OCI-LY1 (cell line): Measurements from ENCODE around the gene LAG3.

Experiments
- H2AFZ ChIP-seq: fragments of 200-600 bp; sonication (generic), shearing (Covaris generic); 2 replicates; pipeline ENCODE4 v1.6.0; 2014; ENCODE audit warnings: antibody characterized with exemption, mild to moderate bottlenecking, low read length
- H3F3A ChIP-seq: fragments of 200-600 bp; sonication (generic), shearing (Covaris generic); 2 replicates; pipeline ENCODE4 v1.6.0; 2014; ENCODE audit warnings: mild to moderate bottlenecking, antibody characterized with exemption, low read length, moderate library complexity; ENCODE audit not compliant: insufficient read depth
- H3K27ac ChIP-seq: fragments of 200-600 bp; sonication (generic); 2 replicates; pipeline ENCODE4 v1.5.1; 2014; ENCODE audit warnings: low read length, mixed run types, mild to moderate bottlenecking, low read depth; ENCODE audit not compliant: poor library complexity, severe bottlenecking
- H3K27me3 ChIP-seq: fragments of 200-600 bp; sonication (generic); 2 replicates; pipeline ENCODE4 v1.6.0; 2014; ENCODE audit warnings: antibody characterized with exemption, mild to moderate bottlenecking, low read length, moderate library complexity; ENCODE audit not compliant: insufficient read depth
- H3K36me3 ChIP-seq: fragments of 200-600 bp; sonication (generic); 2 replicates; pipeline ENCODE4 v1.6.1; 2014; ENCODE audit warnings: mild to moderate bottlenecking, antibody characterized with exemption, low read length, moderate library complexity, mixed read lengths; ENCODE audit not compliant: insufficient read depth
- H3K4me1 ChIP-seq: fragments of 200-600 bp; sonication (generic); 2 replicates; pipeline ENCODE4 v1.5.1; 2014; ENCODE audit warnings: mild to moderate bottlenecking, low read length, moderate library complexity; ENCODE audit not compliant: insufficient read depth, severe bottlenecking
- H3K4me2 ChIP-seq: fragments of 200-600 bp; sonication (generic), shearing (Covaris generic); 2 replicates; pipeline ENCODE4 v1.6.1; 2014; ENCODE audit warnings: low read length
- H3K4me3 ChIP-seq: fragments of 200-600 bp; sonication (generic); 2 replicates; pipeline ENCODE4 v1.5.1; 2014; ENCODE audit warnings: low read length, low read depth, mild to moderate bottlenecking, mixed read lengths; ENCODE audit not compliant: poor library complexity, severe bottlenecking
- H3K79me2 ChIP-seq: fragments of 200-600 bp; shearing (Covaris generic); 2 replicates; pipeline ENCODE4 v1.6.1; 2016; ENCODE audit warnings: mixed run types, low read length, mixed read lengths; ENCODE audit not compliant: insufficient read depth
- H3K9ac ChIP-seq: fragments of 200-600 bp; sonication (generic), shearing (Covaris generic); 2 replicates; pipeline ENCODE4 v1.6.1; 2014; ENCODE audit warnings: mild to moderate bottlenecking, low read length, mixed read lengths
- H3K9me2 ChIP-seq: fragments of 200-600 bp; sonication (generic), shearing (Covaris generic); 2 replicates; pipeline ENCODE4 v1.6.1; 2014; ENCODE audit warnings: low read depth, mild to moderate bottlenecking, low read length, mixed read lengths
- H3K9me3 ChIP-seq: fragments of 200-600 bp; shearing (Covaris generic); 2 replicates; pipeline ENCODE4 v1.6.1; 2014; ENCODE audit warnings: low read length, mixed read lengths
- H4K20me1 ChIP-seq: fragments of 200-600 bp; sonication (generic), shearing (Covaris generic); 2 replicates; pipeline ENCODE4 v1.6.0; 2016; ENCODE audit warnings: mild to moderate bottlenecking, low read length; ENCODE audit not compliant: insufficient read depth
- CTCF ChIP-seq: fragments of 200-600 bp; sonication (generic), shearing (Covaris generic); IDR thresholded peaks from 2 replicates; pipeline ENCODE4 v1.5.1; 2017; ENCODE audit warnings: mild to moderate bottlenecking, antibody characterized with exemption, low read length, moderate library complexity, mixed read lengths
- EZH2 ChIP-seq: fragments of 200-600 bp; sonication (generic), shearing (Covaris generic); IDR thresholded peaks from 2 replicates; pipeline ENCODE4 v1.8.0; 2017; ENCODE audit warnings: borderline replicate concordance, mixed run types, mild to moderate bottlenecking, antibody characterized with exemption, low read length, moderate library complexity, mixed read lengths

Gene LAG3

GRCh38 chr12:6768437-6768914 is 3.8 kb upstream of the LAG3 start:
- Histone ChIP-seq H3K79me2 (no peaks in the 10 kb centered on the region), H3K9ac (no peak overlapping the region), H4K20me1 (no peaks in the 10 kb centered on the region), H3K27me3 (peaks cover 13% of the 10 kb centered on the region; the same call in 1 of the 2 replicates), H3K9me3 (no peaks in the 10 kb centered on the region), H3F3A (no peaks in the 10 kb centered on the region), H3K27ac (no peak overlapping the region), H2AFZ (no peak overlapping the region), H3K4me3 (no peak overlapping the region), H3K9me2 (no peaks in the 10 kb centered on the region), H3K4me1 (peaks cover 35% of the 10 kb centered on the region), H3K36me3 (no peaks in the 10 kb centered on the region), H3K4me2 (no peak overlapping the region)
- TF ChIP-seq EZH2 (no peak), CTCF (no peak)

- H3K4me2 ChIP-seq: no peak overlapping the region
- H3K27ac ChIP-seq: no peak overlapping the region
- H2AFZ ChIP-seq: no peak overlapping the region
- H3K9ac ChIP-seq: no peak overlapping the region
- H3K36me3 ChIP-seq: no peaks in the 10 kb centered on the region
- H3K4me3 ChIP-seq: no peak overlapping the region
- H3K4me1 ChIP-seq: peaks cover 33% of the 10 kb centered on the region
- no peaks in the 10 kb centered on the region for H3K79me2 ChIP-seq
- no peaks in the 10 kb centered on the region for H4K20me1 ChIP-seq
- TF ChIP-seq EZH2: no peak
- TF ChIP-seq CTCF: no peak
- no peaks in the 10 kb centered on the region for H3K9me3 ChIP-seq
- no peaks in the 10 kb centered on the region for H3F3A ChIP-seq
- H3K9me2 ChIP-seq: no peaks in the 10 kb centered on the region
- peaks cover 13% of the 10 kb centered on the region; the same call in 1 of the 2 replicates for H3K27me3 ChIP-seq
Measured at GRCh38 chr12:6768990-6769389, 3.3 kb upstream of the LAG3 start.

- Histone ChIP-seq H3K79me2 (no peaks in the 10 kb centered on the region), H2AFZ (no peak overlapping the region), H3F3A (no peaks in the 10 kb centered on the region), H3K27me3 (peaks cover 19% of the 10 kb centered on the region; the same call in 1 of the 2 replicates), H3K27ac (no peak overlapping the region), H3K4me3 (no peak overlapping the region), H4K20me1 (no peaks in the 10 kb centered on the region), H3K36me3 (no peaks in the 10 kb centered on the region), H3K9ac (no peak overlapping the region), H3K4me1 (peaks cover 26% of the 10 kb centered on the region), H3K9me2 (no peaks in the 10 kb centered on the region), H3K4me2 (no peak overlapping the region), H3K9me3 (no peaks in the 10 kb centered on the region)
- TF ChIP-seq EZH2 (no peak), CTCF (no peak)
Measured at GRCh38 chr12:6769666-6770065, 2.7 kb upstream of the LAG3 start.
